NCI-H748 (cell line): Measurements from ENCODE around the gene NECAP2.
"Not testable (repeated sequence)": the region's sequence is repeated elsewhere in the genome, so short reads cannot be mapped to it uniquely, and the experiment has no call there.

Source experiments
- DNase-seq: peaks from one replicate; lab custom pipeline; 2025; ENCODE audit not compliant: unreplicated experiment; lab: John Stamatoyannopoulos, UW

The NECAP2 gene

DNA sequence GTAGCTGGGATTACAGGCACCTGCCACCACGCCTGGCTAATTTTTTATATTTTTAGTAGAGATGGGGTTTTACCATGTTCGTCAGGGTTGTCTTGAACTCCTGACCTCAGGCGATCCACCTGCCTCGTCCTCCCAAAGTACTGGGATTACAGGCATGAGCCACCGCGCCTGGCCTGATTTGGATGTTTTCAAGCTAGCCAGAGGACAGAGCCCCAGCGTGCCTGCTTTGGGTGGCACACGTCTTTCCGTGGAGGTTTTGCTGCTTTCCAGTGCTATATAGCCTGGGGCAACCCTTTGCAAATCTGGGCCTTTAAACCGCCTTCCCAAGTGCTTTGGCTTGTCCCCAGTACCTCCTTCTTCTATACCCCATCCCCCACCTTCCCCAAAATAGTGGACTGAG lies 15.6 kb downstream of the NECAP2 start:
- DNase-seq: not testable (repeated sequence)

DNA sequence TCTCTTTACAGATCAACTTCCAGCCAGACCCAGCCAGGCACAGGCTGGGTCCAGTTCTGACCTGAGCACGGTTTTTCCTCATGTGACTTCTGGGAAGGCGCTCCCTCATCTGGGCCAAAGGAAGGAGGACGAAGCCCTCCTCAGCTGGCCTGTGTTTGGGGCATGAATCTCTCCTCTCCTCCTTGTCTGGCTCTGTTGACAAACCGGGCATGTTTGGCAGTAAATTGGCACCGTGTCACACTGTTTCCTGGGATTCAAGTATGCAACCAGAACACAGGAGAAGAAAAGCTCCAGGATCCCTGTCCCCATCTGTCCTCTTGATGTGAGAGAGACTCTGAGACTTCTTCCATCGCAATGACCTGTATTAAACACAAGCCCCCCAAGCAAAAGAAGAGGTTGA lies 18.3 kb downstream of the NECAP2 start:
- no peak for DNase-seq

DNA sequence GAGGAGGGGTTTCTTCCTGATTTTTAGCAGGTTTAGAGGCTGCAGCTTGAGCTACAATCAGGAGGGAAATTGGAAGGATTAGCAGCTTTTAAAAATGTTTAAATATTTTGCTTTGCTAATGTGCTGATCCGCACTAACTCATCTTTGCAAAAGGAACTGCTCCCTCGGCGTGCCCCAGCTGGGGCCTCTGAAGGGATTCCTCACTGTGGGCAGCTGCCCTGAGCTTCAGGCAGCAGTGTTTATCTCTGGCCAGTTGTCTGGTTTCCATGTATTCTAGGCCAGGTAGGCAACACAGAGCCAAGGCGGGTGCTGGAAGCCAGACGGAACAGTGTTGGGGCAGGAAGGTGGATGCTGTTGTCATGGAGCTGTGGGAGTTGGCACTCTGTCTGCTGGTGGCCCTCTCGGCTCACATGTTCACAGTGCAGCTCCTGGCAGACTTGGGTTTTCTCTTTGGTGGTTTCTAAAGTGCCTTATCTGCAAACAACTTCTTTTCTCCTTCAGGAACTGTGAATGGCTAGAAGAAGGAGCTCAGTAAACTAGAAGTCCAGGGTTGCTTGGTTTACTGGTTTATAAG lies 18.9 kb downstream of the NECAP2 start:
- DNase-seq: no peak

DNA sequence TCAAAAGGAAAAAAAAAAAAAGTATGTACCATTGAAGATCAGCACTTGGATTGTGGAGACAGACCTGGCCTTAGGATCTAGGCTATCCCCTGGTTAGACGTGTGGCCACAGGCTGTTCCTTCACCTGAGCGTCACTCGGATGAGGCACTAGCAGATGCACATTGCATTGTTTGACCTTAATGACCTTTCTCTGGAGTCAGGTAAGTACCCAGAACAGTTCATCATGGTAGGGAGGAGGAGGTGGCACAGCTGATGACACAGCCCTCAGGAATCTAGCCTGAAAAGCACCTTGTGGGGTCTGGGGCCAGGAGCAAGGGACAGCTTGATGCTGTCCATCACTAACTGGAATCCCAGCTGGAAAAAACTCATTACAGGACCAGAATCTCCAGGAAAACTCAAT lies 21.2 kb downstream of the NECAP2 start:
- no peak for DNase-seq

DNA sequence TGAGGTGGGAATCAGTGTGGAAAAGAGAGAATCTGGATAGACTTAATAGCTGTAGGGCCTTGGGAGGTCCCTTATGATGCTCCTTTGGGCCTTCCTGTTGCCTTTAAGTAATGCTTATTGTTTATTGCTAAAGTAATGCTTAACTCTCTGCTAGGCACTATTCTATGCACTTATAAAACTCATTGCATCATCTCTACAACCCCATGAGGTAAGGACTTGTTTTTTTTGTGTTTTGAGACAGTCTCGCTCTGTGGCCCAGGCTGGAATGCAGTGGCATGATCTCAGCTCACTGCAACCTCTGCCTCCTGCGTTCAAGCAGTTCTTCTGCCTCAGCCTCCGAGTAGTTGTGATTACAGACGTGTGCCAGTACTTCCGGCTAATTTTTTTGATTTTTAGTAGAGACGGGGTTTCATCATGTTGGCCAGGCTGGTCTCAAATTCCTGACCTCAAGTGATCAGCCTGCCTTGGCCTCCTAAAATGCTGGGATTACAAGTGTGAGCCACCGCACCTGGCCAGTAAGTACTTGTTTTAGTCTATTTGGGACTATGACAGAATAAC lies 22.3 kb downstream of the NECAP2 start:
- DNase-seq: no peak

DNA sequence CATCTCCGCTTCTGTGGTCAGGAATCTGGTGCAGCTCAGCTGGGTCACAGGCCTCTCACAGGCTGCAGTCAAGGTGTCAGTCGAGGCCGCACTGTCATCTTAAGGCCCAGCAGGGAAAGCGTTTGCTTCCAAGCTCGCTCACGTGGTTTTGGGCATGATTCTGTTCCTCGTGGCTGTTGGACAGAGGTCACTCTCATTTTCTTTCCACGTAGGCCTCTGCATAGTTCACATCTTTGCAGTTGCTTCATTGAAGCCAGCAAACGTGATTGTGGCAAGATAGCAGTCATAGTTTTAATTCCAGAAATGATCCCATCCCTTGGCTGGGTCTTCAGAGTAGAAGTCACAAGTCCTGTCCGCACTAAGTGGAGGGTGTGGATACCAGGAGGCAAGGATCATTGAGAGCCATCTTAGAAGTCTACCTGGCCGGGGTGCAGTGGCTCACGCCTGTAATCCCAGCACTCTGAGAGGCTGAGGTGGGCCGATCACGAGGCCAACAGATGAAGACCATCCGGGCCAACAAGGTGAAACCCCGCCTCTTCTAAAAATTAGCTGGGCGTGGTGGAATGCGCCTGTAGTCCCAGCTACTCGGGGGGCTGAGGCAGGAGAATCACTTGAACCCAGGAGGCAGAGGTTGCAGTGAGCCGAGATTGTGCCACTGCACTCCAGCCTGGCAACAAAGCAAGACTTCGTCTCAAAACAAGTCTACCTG lies 24.5 kb downstream of the NECAP2 start:
- DNase-seq: no peak

DNA sequence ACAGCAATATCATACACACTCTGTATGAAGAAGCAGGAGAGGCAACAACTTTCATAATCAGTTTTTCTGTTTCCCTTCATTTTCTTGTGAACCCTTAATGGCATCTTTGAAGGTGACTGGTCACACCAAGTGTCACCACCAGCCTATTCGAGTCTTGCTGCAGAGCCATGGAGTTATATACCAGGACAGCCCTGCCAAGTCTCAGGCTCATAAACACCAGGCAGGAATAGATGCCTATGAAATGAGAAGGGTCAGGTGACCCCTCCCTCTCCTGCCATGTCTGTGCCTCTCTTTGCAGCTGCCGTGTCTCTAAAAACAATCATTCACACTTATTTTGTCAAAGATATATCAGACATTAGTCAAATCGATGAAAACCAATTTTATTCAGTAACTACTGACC lies 28.0 kb downstream of the NECAP2 start:
- no peak for DNase-seq

DNA sequence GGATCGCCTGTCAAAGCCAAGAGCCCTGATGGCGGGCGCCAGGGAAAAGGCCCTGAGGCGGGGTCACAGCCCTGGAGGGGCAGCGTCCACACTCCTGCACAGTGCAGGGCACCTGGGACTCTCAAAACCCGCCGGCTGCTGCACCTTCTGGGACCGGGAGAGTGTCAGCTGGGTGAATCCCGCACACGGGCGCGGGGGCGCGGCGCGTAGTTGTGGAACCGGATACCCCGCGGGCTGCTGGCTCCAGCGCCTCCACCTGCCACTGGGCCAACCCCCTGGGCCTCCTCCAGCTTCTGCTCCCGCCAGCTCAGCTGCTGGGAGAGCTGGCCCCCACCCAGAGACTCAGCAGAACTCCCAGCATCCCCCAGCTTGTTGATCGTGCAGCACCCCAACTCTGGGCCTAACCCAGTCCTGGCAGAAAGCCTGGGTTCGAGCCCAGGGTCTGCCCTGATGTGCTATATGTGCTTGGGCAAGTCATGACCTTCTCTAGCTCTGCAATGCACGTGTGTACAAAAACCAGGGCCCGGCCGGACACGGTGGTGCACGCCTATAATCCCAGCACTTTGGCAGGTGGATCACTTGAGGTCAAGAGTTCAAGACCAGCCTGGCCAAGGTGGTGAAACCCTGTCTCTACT lies 33.8 kb downstream of the NECAP2 start:
- no peak for DNase-seq

DNA sequence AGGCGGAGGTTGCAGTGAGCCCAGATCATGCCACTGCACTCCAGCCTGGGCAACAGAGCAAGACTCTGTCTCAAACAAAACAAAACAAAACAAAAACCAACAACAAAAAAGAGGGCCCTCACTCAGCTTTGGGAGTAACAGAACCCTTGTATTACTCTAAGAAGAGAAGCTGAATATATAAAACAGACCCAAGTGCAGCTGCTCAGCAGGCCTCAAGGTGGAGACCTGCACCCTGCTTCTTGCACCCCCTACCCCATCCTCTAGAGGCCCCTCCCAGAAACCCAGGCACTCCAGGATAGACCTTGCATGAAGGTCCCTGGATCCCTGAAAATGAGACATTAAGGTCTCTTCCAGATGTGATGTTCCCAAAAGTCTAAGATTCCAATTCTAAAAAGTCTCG lies 34.4 kb downstream of the NECAP2 start:
- DNase-seq: not testable (repeated sequence)

DNA sequence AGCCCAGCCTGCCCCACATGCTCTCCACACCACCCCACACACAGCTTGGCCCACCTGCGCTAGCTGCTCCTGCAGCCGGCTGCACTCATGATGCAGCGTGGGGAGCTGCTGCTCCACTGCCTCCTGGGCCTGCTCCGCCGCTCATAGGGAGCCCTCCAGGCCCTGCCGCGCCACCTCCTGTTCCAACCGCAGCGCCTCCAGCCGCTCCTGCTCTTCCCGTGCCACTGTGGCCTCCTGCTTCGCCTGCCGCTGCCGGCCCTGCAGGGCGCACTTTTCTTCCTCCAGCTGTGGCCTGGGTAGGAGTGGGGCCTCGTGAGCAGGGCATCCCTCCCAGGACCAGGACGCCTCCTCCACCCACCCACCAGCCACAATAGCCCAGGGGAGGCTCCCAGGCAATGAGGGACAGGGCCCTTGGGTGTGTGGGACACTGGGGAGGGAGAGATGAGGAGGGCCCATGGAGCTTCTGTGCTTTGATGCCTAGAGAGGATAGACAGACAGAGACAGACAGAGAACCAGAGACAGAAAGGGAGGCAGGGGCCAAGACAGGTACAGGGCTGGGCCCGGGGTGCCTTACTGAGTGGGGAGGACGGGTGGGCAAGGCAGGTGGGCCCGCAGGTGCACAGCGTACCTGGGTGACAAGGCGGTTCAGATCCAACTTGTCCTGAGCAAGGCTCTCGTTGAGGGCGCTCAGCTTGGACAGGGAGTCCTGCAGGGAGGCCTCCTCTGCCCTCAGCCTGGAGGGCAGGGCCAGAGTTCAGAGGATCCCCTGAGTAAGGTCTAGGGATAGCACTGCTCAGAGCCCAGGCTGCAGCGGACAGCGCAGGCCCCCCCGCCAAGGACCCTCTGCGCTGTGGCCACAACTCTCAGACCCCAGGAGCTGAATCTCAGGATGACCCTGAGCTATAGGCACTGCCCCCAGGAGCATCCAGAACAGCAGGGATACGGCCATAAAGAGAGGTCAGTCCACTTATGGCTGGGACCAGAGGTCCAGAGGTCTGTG lies 35.5 kb downstream of the NECAP2 start:
- DNase-seq: not testable (repeated sequence)

DNA sequence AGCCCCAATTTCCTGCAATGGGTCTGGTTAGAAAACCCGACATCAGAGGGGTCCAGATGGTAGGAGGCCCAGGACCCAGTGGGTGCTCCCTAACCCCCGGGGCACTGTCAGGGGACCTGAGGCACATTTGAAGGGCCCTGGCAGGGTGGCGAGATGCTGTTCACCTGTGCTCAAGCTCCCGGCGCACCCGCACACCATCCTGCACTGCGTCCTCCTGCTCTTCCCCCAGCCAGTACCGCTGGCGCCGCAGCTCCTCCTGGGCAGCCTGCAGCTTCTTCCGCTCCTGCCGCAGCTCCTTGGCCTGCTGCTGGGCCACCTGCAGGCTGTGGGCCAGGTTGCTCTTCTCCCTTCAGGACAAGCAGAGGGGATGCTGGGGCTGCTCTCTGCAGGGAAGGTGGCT lies 37.6 kb downstream of the NECAP2 start:
- no peak for DNase-seq

DNA sequence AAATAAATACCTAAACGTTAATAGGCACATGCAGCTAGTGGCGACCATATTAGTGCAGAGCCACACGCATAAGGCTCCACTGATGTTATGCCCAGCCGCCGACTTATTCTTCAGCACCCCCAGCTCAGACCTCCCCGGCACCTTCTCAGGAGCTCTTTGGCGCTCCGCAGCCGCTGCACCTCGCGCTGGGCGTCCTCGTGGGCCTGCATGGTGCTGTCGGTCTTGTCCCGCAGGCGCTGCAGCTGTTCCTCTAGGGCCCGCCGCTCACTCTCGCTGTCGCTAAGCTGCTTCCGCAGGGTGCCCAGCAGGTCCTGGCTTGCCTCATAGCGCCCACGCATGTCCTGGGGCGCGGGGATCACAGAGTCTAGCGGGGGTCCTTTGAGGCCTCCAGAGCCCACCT lies 42.6 kb downstream of the NECAP2 start:
- not testable (repeated sequence) for DNase-seq

DNA sequence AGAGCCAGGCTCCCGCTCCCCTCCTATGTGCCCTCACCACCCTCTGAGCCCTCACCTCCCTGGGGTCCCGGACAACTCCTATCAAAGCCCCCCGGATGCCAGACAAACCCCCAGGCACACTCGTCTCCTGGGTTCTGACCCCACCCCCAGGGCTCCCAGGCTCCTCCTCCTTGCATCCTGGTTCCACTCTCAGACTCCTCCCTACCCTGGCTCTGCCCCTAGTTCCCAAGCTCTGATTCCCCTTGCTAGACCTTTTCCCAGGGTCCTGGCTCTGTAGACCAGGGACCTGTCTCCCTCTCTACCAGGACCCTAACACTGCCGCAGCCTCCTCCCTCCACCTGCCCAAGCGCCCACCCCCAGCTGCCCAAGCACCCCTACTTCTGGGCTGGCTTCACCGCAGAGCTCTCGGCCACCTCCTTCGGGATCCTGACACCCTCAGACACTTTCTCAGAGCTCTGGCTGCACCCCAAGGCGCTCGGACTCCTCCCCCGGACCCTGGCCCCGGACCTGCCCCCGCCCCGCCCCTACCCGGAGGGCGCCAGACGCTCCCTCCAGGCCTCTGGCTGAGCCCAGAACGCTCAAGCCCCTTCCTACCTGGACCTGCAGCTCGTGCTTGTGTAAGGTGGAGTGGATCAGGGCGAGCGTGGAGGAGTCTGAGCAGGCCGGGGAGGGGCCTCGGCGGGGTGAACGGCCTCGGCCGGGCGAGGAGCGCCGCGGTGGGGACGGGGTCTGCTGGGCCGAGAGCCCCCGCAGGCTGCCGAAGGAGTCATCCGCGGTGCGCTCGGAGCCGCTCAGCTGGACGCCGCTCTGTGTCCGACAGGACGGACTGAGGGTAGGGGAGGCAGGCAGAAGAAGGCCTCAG lies 43.3 kb downstream of the NECAP2 start:
- DNase-seq: not testable (repeated sequence)

DNA sequence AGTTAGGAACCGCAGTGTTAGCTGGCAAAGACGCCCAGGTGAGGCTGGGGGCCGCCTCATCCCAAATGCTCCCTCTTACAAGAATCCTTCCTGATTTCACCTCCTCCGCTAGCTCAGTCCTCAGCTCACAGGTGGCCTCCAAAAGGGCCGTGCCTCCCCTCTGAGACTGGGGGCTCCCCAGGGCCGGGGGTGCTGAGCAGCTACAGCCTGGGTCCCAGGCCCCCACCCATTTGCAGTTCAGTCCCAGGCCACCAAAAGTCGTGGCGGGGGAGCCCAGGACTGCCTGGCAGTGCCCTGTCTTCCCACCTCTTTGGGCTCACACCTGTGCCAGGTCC lies 43.9 kb downstream of the NECAP2 start:
- DNase-seq: no peak

DNA sequence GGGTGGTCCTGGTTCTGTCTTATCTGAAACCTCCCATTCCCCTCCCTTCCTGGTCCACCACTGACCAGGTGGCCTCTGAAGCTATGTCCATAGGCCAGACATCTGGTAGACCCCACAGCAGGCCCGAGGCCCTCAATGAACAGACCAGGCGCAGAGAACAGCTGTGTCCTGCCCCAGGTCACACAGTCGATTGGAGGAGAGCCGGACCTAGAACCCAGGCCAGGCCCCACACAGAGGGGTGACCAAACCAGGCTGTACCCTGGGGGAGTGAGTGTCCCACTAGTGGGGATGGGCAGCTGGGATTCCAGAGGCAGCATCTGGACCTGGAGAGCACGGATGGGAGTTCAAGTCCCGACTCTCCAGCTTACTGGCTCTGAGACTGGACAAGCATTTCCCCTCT lies 44.4 kb downstream of the NECAP2 start:
- DNase-seq: no peak

DNA sequence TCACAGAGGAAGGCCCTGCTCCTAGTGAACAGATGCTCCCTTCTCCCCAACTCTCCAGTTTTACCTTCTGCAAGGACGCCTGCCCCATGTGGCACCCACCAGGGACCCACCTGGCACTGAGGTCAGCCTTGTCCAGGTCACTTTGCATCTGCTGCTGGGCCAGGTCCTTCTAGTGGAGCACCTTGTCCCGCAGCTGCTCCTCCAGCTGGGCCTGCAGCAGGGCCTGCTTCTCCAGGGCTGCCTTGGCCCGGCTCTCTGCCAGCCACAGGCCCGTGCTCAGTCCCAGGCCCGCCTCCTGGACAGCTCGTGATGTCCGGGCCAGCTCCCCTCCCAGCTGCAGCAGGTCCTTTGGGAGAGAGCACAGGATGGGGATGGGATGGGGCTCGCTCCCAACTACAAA lies 45.8 kb downstream of the NECAP2 start:
- not testable (repeated sequence) for DNase-seq

DNA sequence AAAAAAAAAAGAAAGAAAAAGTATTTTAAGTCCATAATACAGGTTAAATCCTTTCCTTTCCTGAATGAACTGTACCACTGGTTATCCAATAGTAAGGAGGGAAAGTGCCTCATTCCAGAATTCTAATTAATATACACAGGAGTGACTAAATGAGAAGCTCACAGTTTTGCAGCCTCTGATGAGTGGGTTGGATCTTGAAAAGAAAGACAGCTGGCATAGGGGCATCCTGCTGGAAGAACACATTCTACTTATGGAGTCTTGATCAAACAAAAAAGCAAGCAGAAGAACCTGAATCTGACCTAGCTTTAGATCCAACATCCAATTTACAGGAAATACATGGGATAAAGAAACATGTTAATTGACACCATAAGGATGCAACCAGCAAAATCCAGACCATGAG lies 46.5 kb downstream of the NECAP2 start:
- not testable (repeated sequence) for DNase-seq

DNA sequence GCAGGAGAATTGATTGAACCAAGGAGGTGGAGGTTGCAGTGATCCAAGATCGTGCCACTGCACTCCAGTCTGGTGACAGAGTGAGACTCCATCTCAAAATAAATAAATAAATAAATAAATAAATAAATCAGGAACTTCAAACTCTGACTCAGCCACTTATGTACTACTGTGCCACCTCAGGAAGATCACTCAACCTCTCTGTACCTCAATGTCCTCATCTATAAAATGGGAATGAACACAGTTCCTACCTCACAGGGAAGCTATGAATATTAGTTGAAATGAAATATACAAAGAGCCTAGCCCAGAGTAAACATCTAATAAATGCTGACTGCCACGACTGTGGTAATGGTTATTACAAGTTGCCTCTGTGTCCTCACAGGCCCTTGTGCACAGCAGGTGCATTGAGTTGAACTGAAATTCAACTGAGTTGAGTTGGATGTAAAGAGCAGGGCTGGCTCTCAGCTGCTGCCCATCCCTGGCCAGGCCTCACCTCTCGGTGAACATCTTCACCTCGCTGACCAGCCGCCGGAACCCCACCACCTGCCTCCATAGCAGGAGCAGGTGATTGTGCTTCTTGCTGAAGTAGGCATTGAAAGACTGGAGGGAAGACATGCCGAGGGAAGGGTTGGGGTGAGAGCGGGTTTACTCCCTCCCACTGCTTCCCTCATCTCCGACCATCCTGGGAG lies 48.8 kb downstream of the NECAP2 start:
- not testable (repeated sequence) for DNase-seq

DNA sequence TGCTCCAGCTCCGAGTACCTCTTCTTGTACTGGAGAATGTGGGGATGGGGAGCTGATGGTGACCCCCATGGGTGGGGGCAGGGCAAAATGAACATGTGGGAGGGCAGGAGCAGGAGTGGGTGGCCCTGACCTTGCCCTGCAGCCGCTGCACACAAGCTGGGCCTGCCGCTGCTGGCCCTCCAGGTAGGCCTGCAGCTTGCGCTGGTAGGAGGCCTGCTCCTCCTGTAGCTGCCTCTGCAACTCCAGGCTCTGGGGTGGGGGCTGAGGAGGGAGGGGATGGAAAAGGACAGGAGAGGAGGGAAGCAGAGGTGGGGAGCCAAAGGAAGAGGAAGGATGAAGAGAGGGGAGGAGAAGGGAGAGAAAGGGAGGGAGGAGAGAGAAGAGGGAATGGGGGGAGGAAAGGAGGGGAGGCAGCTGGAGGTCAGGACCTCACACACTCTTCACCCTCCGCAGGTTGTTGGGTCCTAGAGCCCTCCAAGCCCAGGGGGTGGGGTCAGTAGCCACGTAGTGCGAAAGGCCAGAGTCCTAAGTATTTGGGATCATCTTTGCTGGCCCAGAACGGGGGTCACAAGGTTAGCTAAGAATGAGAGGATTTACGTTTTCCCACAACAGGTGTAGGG lies 50.6 kb downstream of the NECAP2 start:
- no peak for DNase-seq
